Prostate gland (tissue), 2 donors: Measurements from ENCODE around the gene AP5B1. TPM values are rescaled to one million over a fixed set of nuclear protein-coding genes. Genes with fewer than 3 reads are reported as not detected.

Experiments used
- DNase-seq: peaks from one replicate; pipeline ENCODE4 v3.0.0-alpha.2; 2019; ENCODE audit warnings: low spot score
- H3K27ac ChIP-seq, 2 donors: fragments of 200-600 bp; sonication (generic); 2 replicates each; pipeline ENCODE4 v1.5.1; 2017 to 2019
- H3K27me3 ChIP-seq: fragments of 200-600 bp; sonication (generic); replicated peaks from 2 replicates; pipeline ENCODE4 v1.5.1; 2019; ENCODE audit not compliant: insufficient read depth
- H3K36me3 ChIP-seq, 2 donors: fragments of 200-600 bp; sonication (generic); 1 replicate in 1 of 2; 2 replicates in 1 of 2; pipeline versions ENCODE4 v1.5.1 to v1.8.1; 2017 to 2019
- H3K4me1 ChIP-seq: fragments of 200-600 bp; sonication (generic); replicated peaks from 2 replicates; pipeline ENCODE4 v1.5.1; 2019
- H3K4me3 ChIP-seq, 2 donors: fragments of 200-600 bp; sonication (generic); 2 replicates each; pipeline ENCODE4 v1.5.1; 2017 to 2019
- H3K9me3 ChIP-seq: fragments of 200-600 bp; sonication (generic); 2 replicates; pipeline ENCODE4 v1.5.1; 2017
- POLR2A ChIP-seq: fragments of 450-650 bp; IDR thresholded peaks from one replicate; pipeline ENCODE4 v1.6.1; 2016; ENCODE audit warnings: antibody characterized with exemption, mild to moderate bottlenecking
- POLR2AphosphoS5 ChIP-seq: sonication (generic); formaldehyde crosslinking; IDR thresholded peaks from one replicate; pipeline ENCODE4 v1.6.1; 2017; ENCODE audit warnings: antibody characterized with exemption
- WGBS: methylation state at CpG from one replicate; pipeline ENCODE4 v1.1.5; 2018; 5-methylcytosine and 5-hydroxymethylcytosine counted together
- intact Hi-C: fragments of 100-400 bp; cut with DNase I; formaldehyde crosslinking; loops from one replicate; pipeline ENCODE4 v1.14.2; 2022
- total RNA-seq, 2 donors: library from RNA; depleted of rRNA; stranded (reverse); fragments of >200 nt; gene quantifications; one replicate each; pipeline ENCODE4 v1.1.0, GENCODE V29; 2016
- TF ChIP-seq, protein P1 (sequence below), 4 experiments: fragments of 200-600 bp in 2 of 4; fragments of 450-650 bp in 2 of 4; sonication (generic) in 2 of 4; IDR thresholded peaks; 1 replicate in 3 of 4; 2 replicates in 1 of 4; pipeline ENCODE4 v1.5.1; 2016 to 2019; ENCODE audit warnings: antibody characterized with exemption in 4 of 4, mild to moderate bottlenecking in 2 of 4, moderate library complexity in 2 of 4

AP5B1 gene
- total RNA-seq, 2 donors from 2014 or later, result 15.4 to 18.8 TPM

DNA sequence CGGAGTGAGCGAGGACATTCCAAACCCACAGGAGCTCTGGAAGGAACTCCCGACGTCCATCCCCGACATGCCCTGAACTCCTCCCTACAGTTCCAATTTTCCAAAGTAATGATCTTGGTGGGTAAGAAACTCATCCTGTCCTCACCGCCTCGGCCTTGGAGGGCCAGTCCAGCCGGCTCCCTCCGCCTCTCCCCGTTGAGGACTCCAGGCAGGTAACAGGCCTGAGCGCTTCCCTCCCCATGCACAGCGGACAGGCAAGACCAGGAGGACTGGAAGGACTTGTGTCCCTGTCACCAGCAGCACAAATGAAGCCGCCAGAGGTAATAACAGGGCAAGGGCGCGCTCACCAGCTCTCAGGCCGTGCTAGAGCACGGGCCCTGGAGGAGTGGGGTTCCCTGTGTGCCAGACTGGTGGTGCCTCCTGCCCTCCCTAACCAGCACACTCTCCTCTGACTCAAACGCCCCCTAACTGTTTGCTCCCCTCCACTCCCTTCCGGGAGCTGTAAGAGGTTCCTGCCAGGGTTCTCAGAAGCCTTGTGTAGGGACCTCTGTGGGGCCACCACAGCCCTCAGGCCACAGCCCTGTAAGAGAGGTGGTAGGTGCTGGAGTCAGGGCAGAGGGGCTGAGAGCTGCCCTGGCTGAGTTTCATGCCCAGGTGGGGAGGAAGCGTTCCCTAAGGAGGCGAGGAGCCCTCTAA is 23.2 kb upstream of the AP5B1 start:
- no peak for DNase-seq
- no peak overlapping the region for H3K27ac ChIP-seq
- no peak for TF ChIP-seq POLR2A
- TF ChIP-seq, protein P1, sequence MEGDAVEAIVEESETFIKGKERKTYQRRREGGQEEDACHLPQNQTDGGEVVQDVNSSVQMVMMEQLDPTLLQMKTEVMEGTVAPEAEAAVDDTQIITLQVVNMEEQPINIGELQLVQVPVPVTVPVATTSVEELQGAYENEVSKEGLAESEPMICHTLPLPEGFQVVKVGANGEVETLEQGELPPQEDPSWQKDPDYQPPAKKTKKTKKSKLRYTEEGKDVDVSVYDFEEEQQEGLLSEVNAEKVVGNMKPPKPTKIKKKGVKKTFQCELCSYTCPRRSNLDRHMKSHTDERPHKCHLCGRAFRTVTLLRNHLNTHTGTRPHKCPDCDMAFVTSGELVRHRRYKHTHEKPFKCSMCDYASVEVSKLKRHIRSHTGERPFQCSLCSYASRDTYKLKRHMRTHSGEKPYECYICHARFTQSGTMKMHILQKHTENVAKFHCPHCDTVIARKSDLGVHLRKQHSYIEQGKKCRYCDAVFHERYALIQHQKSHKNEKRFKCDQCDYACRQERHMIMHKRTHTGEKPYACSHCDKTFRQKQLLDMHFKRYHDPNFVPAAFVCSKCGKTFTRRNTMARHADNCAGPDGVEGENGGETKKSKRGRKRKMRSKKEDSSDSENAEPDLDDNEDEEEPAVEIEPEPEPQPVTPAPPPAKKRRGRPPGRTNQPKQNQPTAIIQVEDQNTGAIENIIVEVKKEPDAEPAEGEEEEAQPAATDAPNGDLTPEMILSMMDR (IDR thresholded peaks at IDR 0.05), result no peak
- TF ChIP-seq POLR2AphosphoS5, result no peak
- H3K27me3 ChIP-seq, result peaks cover 2% of the 10 kb centered on the region
- no peak overlapping the region for H3K4me3 ChIP-seq
- no peaks in the 10 kb centered on the region for H3K9me3 ChIP-seq
- intact Hi-C loops, result no loop called here
- H3K4me1 ChIP-seq, result no peaks in the 10 kb centered on the region
- 39% methylated on average over 21 of the region's 21 CpGs for whole genome bisulfite sequencing
- no peaks in the 10 kb centered on the region for H3K36me3 ChIP-seq

GRCh38 chr11:65802841-65803240 is 22.1 kb upstream of the AP5B1 start:
- TF ChIP-seq POLR2AphosphoS5 (no peak), POLR2A (no peak)
- TF ChIP-seq, protein P1 (IDR thresholded peaks at IDR 0.05), result no peak
- no peak overlapping the region for H3K4me3 ChIP-seq
- H3K27ac ChIP-seq, result no peak overlapping the region
- H3K9me3 ChIP-seq, result no peaks in the 10 kb centered on the region
- 86% methylated on average over 9 of the region's 9 CpGs for WGBS
- intact Hi-C loops, result no loop called here
- no peak for DNase-seq
- H3K4me1 ChIP-seq, result no peaks in the 10 kb centered on the region
- no peaks in the 10 kb centered on the region for H3K36me3 ChIP-seq
- peaks cover 2% of the 10 kb centered on the region for H3K27me3 ChIP-seq

DNA sequence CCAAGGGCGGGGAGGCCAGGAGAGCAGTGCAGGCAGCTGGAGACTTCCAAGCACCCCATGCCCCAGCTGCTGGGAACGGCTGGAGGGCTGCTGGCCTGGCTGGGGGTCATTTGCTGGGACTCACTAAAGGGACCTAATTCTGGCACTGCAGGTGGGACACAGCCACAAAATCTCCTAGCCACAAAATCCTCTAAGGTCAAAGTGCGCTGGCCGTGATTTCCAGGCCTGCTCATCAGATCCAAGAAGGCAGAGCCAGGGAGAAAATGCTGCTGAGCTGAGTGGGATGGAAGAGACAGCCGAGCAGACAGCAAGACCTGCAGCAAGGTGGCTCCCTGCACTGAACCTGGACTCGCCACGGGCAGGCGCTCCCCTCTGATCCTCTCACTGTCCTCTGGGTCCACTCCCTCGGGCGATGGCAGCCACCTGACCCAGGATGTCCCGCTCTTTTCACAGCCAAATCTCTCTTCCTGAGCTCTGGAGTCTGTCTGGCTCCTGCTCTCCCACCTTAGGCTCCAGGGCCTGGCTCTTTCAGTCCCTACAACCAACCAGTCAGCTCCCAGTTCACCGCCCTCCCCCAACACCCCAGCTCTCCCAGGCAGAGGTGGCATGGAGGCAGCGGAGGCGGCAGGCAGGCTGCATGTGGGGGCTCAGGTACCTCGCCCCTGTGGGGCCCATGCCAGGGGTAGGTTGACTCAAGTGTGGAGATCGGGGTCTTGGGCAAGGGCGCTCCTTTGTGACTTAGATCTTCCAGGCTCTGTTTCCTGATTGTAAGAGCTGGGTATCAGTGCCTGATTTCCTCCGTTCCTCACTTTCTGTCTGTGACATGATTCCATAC is 20.6 kb upstream of the AP5B1 start:
- intact Hi-C loops, result no loop called here
- 78% methylated on average over 18 of the region's 18 CpGs for WGBS
- Histone ChIP-seq H3K36me3 (no peaks in the 10 kb centered on the region), H3K27me3 (peaks cover 2% of the 10 kb centered on the region), H3K27ac (no peak overlapping the region), H3K4me1 (no peaks in the 10 kb centered on the region), H3K9me3 (no peaks in the 10 kb centered on the region), H3K4me3 (no peak overlapping the region)
- DNase-seq, result no peak
- TF ChIP-seq POLR2AphosphoS5 (no peak), POLR2A (no peak)
- TF ChIP-seq, protein P1 (IDR thresholded peaks at IDR 0.05), result no peak

- no peaks in the 10 kb centered on the region for H3K27me3 ChIP-seq
- WGBS, result 91% methylated on average over 8 of the region's 8 CpGs
- intact Hi-C loops, result no loop called here
- DNase-seq, result no peak
- no peak for TF ChIP-seq POLR2AphosphoS5
- TF ChIP-seq, protein P1 (IDR thresholded peaks at IDR 0.05), result no peak
- TF ChIP-seq POLR2A, result no peak
- H3K9me3 ChIP-seq, result no peaks in the 10 kb centered on the region
- no peaks in the 10 kb centered on the region for H3K4me1 ChIP-seq
- H3K36me3 ChIP-seq, result no peaks in the 10 kb centered on the region
- no peak overlapping the region for H3K4me3 ChIP-seq
- no peak overlapping the region for H3K27ac ChIP-seq
Observed at GRCh38 chr11:65798882-65799281, 18.1 kb upstream of the AP5B1 start.

GRCh38 chr11:65797711-65798110 is 16.9 kb upstream of the AP5B1 start:
- no peaks in the 10 kb centered on the region for H3K9me3 ChIP-seq
- intact Hi-C loops, result no loop called here
- 89% methylated on average over 11 of the region's 13 CpGs for WGBS
- TF ChIP-seq POLR2A, result no peak
- TF ChIP-seq, protein P1 (IDR thresholded peaks at IDR 0.05), result no peak
- no peak for TF ChIP-seq POLR2AphosphoS5
- no peaks in the 10 kb centered on the region for H3K27me3 ChIP-seq
- H3K27ac ChIP-seq, result no peak overlapping the region
- no peaks in the 10 kb centered on the region for H3K4me1 ChIP-seq
- H3K4me3 ChIP-seq, result no peak overlapping the region
- H3K36me3 ChIP-seq, result no peaks in the 10 kb centered on the region
- DNase-seq, result no peak
